Activated CD4-positive, alpha-beta T cell treated with anti-CD3 and anti-CD28 coated beads, Interleukin-2, amount 10 ng/mL, durations not matched to agents 7 days and 5 days (primary cell): Measurements from ENCODE around the gene MAN2A2. TPM values are rescaled to one million over a fixed set of nuclear protein-coding genes. Genes with fewer than 3 reads are reported as not detected.
"Not testable (repeated sequence)": the region's sequence is repeated elsewhere in the genome, so short reads cannot be mapped to it uniquely, and the experiment has no call there.

ENCODE experiments used
- CTCF ChIA-PET: fragments of 350-600 bp; sonication (Branson Sonifier 250); formaldehyde crosslinking; loops from one replicate; lab custom pipeline; 2021; ENCODE audit warnings: antibody characterized with exemption; lab: Charles Lee
- POLR2A ChIA-PET: fragments of 350-600 bp; sonication (Branson Sonifier 250); formaldehyde crosslinking; loops from one replicate; lab custom pipeline; 2021; ENCODE audit warnings: antibody characterized with exemption; lab: Charles Lee
- DNase-seq: peaks from one replicate; pipeline ENCODE4 v3.0.0-alpha.2; 2020
- H3K27ac Mint-ChIP-seq: one replicate; pipeline ENCODE4 v1.8.0; 2021; ENCODE audit warnings: mild to moderate bottlenecking, moderate library complexity, mixed read lengths
- H3K27me3 Mint-ChIP-seq: one replicate; pipeline ENCODE4 v1.8.0; 2021; ENCODE audit warnings: mixed read lengths
- H3K36me3 Mint-ChIP-seq: one replicate; pipeline ENCODE4 v1.8.0; 2021; ENCODE audit warnings: low read depth, mixed read lengths
- H3K4me1 Mint-ChIP-seq: one replicate; pipeline ENCODE4 v1.8.0; 2021; ENCODE audit warnings: mixed read lengths
- H3K4me3 Mint-ChIP-seq: one replicate; pipeline ENCODE4 v1.8.0; 2021; ENCODE audit warnings: mild to moderate bottlenecking, moderate library complexity, mixed read lengths
- H3K9me3 Mint-ChIP-seq: one replicate; pipeline ENCODE4 v1.8.0; 2021; ENCODE audit warnings: mixed read lengths
- total RNA-seq, 2 experiments: library from RNA; stranded (reverse); gene quantifications; one replicate each; pipeline ENCODE4 v1.2.3, GENCODE V29; 2021

Gene MAN2A2
- total RNA-seq, 2 experiments from 2014 or later, result 77.4 to 97.4 TPM

DNA sequence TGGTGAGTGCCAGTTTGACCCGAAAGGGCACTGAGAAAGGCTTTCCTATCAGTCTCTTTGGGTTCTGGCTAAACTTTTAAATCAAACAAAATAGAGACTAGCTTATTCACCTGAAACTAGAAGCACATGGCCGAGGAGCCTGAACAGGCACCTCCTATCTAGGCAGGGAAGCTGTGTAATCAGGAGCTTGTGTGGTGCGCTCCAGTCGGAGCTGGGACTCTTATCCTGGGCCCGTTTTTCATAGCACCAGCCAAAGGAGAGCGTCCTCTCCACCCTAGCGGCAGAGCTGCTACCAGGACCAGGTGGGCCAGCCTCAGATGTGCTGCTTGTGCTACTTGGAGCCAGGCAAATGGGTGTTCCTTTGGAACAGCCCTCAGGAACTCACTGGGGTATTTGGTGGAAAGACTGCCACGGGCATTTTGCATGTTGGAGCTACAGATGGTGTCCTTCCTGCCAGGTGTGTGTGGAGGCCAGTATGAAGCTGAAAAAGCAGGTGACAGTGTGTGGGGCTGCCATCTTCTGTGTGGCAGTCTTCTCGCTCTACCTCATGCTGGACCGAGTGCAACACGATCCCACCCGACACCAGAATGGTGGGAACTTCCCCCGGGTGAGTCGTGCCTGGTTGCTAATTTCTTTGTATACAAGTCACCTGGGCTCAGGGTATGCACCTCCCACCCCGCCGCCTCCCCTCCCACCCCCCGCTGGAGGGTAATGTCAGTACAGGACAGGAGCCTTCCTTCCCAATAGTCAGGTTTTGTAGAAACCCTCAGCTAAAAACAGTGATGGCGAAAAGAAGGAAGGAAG is 833 bp downstream of the MAN2A2 start:
- POLR2A ChIA-PET, result interaction anchor here (0.6 to 1.1 kb wide), 5 partner anchors 18 to 379 kb away, joined by 3 to 6 read pairs (median 4); partner anchors contain the start of gene RCCD1
- no peaks in the 10 kb centered on the region for H3K9me3 Mint-ChIP-seq
- no peaks in the 10 kb centered on the region for H3K27me3 Mint-ChIP-seq
- H3K4me3 Mint-ChIP-seq, result peak overlapping the region; percentile 77
- peaks cover 24% of the 10 kb centered on the region for H3K4me1 Mint-ChIP-seq
- peak overlapping the region; percentile 85 for H3K27ac Mint-ChIP-seq
- H3K36me3 Mint-ChIP-seq, result peaks cover 27% of the 10 kb centered on the region
- no peak for DNase-seq
- CTCF ChIA-PET, result interaction anchor here (0.5 to 6.3 kb wide), 15 partner anchors 9 to 725 kb away, joined by 3 to 63 read pairs (median 4); partner anchors contain the start of genes BLM, FES, HDDC3 and UNC45A

DNA sequence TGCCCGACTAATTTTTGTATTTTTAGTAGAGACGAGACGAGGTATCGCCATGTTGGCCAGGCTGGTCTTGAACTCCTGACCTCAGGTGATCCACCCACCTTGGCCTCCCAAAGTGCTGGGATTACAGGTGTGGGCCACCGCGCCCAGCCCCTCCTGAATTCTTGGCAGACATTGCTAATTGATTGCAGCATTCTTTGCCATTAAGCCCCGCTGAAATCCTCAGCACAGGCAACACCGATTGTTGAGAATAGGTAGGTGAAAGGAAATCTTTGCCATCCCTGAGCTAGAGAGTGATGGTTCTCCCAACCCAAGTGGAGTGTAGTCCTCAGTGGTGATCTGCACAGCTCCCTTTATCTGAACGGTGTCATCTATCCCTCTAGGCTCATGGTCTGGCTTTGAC is 1.6 kb downstream of the MAN2A2 start:
- peaks cover 30% of the 10 kb centered on the region for H3K36me3 Mint-ChIP-seq
- H3K4me3 Mint-ChIP-seq, result no peak overlapping the region
- peaks cover 24% of the 10 kb centered on the region for H3K4me1 Mint-ChIP-seq

DNA sequence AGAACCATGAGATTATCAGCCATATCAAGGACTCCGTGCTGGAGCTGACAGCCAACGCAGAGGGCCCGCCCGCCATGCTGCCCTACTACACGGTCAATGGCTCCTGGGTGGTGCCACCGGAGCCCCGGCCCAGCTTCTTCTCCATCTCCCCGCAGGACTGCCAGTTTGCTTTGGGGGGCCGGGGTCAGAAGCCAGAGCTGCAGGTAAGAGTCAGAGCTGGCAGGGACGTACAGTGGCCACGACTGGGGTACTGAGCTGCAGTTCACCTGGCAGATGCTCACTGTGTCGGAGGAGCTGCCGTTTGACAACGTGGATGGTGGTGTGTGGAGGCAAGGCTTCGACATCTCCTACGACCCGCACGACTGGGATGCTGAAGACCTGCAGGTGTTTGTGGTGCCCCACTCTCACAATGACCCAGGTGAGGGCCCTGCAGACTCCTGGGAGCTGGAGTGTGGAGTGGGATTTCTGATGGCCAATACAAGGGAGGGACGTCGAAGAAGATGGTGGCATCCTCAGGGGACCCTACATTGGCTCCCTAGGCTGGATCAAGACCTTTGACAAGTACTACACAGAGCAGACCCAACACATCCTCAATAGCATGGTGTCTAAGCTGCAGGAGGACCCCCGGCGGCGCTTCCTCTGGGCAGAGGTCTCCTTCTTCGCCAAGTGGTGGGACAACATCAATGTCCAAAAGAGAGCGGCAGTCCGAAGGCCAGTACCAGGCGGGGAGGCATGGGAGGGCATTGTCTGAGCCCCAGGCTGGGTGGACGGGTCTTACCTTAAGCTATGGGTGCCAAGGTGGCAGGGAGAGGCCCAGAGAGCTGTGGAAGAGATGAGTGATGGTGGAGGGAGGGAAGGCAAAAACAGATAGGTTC is 2.4 kb downstream of the MAN2A2 start:
- ChIA-PET CTCF (interaction anchor here (0.8 to 6.3 kb wide), 10 partner anchors 10 to 84 kb away, joined by 3 to 63 read pairs (median 4); partner anchors contain the start of genes FES, HDDC3 and UNC45A), POLR2A (no interaction called here)
- H3K9me3 Mint-ChIP-seq, result no peaks in the 10 kb centered on the region
- peaks cover 24% of the 10 kb centered on the region for H3K4me1 Mint-ChIP-seq
- no peaks in the 10 kb centered on the region for H3K27me3 Mint-ChIP-seq
- H3K27ac Mint-ChIP-seq, result peak overlapping the region; percentile 56
- no peak for DNase-seq
- H3K4me3 Mint-ChIP-seq, result peak overlapping the region; percentile 15
- H3K36me3 Mint-ChIP-seq, result peaks cover 33% of the 10 kb centered on the region

More for the DNA sequence above, 1.6 kb downstream of the MAN2A2 start:
- POLR2A ChIA-PET, result no interaction called here
- DNase-seq, result no peak
- CTCF ChIA-PET, result interaction anchor here (0.5 to 6.3 kb wide), 9 partner anchors 8 to 187 kb away, joined by 3 to 63 read pairs (median 4); partner anchors contain the start of genes BLM, FES, HDDC3 and UNC45A
- Mint-ChIP-seq H3K27me3 (no peaks in the 10 kb centered on the region), H3K9me3 (no peaks in the 10 kb centered on the region), H3K27ac (no peak overlapping the region)

DNA sequence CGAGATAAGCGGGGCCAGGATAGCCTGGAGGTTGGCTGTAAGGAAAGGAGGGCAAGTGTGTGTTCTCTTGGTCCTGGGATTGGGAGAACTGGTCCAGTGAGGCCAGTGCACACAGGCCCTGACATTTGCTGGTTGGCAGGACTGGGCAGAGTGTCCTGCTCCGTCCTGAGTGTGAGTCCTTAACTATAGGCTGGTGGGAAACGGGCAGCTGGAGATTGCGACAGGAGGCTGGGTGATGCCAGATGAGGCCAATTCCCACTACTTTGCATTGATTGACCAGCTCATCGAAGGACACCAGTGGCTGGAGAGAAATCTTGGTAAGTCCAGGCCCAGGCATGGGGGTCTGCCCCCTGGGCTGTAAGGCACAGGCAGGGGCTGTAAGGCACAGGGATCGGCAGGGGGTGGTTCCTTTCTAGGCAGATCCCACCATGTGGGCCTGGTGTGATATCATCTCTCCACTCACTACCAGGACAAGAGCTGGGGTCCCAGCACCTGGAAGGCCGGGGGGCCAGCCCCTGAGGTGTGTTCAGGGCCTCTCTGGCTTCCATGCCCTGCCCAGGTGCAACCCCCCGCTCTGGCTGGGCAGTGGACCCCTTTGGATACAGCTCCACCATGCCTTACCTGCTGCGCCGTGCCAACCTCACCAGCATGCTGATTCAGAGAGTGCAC is 3.2 kb downstream of the MAN2A2 start:
- ChIA-PET CTCF (interaction anchor here (1.2 to 6.3 kb wide), 6 partner anchors 12 to 85 kb away, joined by 3 to 63 read pairs (median 5); partner anchors contain the start of genes HDDC3 and UNC45A), POLR2A (no interaction called here)
- H3K27me3 Mint-ChIP-seq, result no peaks in the 10 kb centered on the region
- H3K27ac Mint-ChIP-seq, result no peak overlapping the region
- DNase-seq, result no peak
- H3K4me3 Mint-ChIP-seq, result no peak overlapping the region
- no peaks in the 10 kb centered on the region for H3K9me3 Mint-ChIP-seq
- peaks cover 21% of the 10 kb centered on the region for H3K4me1 Mint-ChIP-seq
- peaks cover 37% of the 10 kb centered on the region for H3K36me3 Mint-ChIP-seq

DNA sequence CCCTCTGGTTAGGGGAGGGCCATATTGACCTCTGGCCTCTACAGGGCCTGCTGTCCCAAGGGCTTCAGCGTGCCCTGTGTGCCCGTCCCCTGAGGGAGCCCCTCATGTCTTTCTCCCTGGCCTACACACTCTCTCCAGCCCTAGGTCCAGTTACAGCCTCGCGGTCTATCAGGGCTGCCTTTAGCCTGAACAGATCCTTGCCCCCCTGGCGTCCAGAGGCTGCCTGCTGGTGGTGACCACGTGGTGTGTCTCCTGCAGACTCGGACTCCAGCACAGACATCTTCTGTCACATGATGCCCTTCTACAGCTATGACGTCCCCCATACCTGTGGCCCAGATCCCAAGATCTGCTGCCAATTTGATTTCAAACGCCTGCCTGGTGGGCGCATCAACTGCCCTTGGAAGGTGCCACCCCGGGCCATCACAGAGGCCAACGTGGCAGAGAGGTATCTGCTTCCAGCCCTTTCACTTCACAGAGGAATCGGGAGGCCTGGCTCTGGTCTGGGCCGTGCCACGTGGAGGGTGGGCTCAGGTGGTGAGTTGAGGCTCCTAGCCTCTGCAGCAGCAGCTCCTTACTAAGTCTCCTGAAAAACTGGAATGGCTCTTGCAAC is 4.1 kb downstream of the MAN2A2 start:
- Mint-ChIP-seq H3K27me3 (no peaks in the 10 kb centered on the region), H3K27ac (no peak overlapping the region), H3K4me3 (no peak overlapping the region), H3K9me3 (no peaks in the 10 kb centered on the region), H3K36me3 (peaks cover 37% of the 10 kb centered on the region), H3K4me1 (peaks cover 12% of the 10 kb centered on the region)
- DNase-seq, result no peak
- POLR2A ChIA-PET, result no interaction called here
- CTCF ChIA-PET, result interaction anchor here (0.5 to 1.6 kb wide), 3 partner anchors 21 to 482 kb away, joined by 3 to 6 read pairs (median 3); no protein-coding TSS in a partner anchor

DNA sequence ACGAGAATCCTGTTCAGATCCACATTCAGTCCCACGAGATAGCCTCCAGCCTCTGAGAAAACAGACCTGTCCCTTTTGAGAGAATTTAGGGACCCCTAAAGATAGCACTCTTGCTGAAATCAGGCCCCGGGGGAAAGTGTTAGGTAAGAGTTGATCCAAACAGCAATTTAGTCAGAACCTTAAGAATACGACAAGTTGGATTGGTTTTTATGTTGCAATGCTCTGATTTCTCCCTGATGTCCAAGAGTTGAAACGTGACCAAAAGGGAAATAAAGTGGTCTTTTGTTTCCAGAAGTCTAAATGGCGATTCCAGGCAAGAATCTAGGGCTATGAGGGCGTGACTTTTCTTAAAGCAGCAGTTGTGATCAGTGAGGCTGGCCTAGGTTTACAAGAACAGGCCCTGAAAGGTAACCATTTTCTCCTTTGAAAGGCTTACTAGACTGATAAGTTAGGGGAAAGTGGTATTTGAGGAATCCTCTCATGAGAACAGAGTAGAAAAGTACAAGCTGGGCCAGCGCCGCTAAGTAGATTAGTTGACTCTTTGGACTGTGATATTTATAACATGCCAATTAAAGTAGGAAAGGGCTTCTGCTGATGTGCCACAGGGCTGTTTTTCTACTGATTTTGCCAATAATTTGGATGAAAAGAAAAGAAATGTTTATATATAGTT is 4.9 kb downstream of the MAN2A2 start:
- ChIA-PET POLR2A (no interaction called here), CTCF (interaction anchor here (1.0 to 2.0 kb wide), 3 partner anchors 21 to 25 kb away, joined by 3 to 8 read pairs (median 3); partner anchors contain the start of gene HDDC3)
- H3K9me3 Mint-ChIP-seq, result no peaks in the 10 kb centered on the region
- peaks cover 12% of the 10 kb centered on the region for H3K4me1 Mint-ChIP-seq
- no peaks in the 10 kb centered on the region for H3K27me3 Mint-ChIP-seq
- H3K36me3 Mint-ChIP-seq, result peaks cover 39% of the 10 kb centered on the region
- no peak overlapping the region for H3K27ac Mint-ChIP-seq
- no peak for DNase-seq
- no peak overlapping the region for H3K4me3 Mint-ChIP-seq

DNA sequence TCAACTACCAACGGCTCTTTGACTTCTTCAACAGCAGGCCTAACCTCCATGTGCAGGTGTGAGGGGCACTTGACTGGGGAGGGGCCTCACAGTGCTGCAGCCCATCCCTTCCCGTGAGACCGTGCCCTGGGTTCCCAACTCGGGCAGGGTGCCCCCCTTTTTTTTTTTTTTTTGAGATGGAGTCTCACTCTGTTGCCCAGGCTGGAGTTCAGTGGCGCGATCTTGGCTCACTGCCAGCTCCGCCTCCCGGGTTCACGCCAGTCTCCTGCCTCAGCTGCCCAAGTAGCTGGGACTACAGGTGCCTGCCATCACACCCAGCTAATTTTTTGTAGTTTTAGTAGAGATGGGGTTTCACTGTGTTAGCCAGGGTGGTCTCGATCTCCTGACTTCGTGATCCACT is 6.3 kb downstream of the MAN2A2 start:
- DNase-seq, POLR2A ChIA-PET, H3K9me3 Mint-ChIP-seq, H3K4me1 Mint-ChIP-seq, H3K27me3 Mint-ChIP-seq, H3K4me3 Mint-ChIP-seq: not testable (repeated sequence)
- CTCF ChIA-PET, result interaction anchor here (0.6 to 2.0 kb wide), 5 partner anchors 14 to 67 kb away, joined by 3 to 8 read pairs (median 3); partner anchors contain the start of gene HDDC3
- H3K36me3 Mint-ChIP-seq, result peaks cover 52% of the 10 kb centered on the region
- H3K27ac Mint-ChIP-seq, result peak overlapping the region; percentile 36

DNA sequence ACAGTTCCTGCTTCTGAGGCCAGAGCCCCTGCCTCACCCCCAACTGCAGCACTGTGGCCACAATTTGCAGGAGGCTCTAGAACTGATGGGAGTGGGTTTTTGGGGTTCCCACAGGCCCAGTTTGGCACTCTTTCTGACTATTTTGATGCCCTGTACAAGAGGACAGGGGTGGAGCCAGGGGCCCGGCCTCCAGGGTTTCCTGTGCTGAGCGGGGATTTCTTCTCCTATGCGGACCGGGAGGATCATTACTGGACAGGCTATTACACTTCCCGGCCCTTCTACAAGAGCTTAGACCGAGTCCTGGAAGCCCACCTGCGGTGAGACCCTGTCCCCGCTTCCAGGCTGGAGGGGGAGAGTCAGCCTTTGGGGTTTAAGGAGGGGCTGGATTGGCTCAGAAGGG is 6.9 kb downstream of the MAN2A2 start:
- Mint-ChIP-seq H3K4me1 (peaks cover 4% of the 10 kb centered on the region), H3K9me3 (no peaks in the 10 kb centered on the region), H3K36me3 (peaks cover 54% of the 10 kb centered on the region), H3K27ac (no peak overlapping the region), H3K27me3 (no peaks in the 10 kb centered on the region), H3K4me3 (no peak overlapping the region)
- ChIA-PET POLR2A (no interaction called here), CTCF (interaction anchor here (0.6 to 2.0 kb wide), 4 partner anchors 12 to 67 kb away, joined by 3 to 8 read pairs (median 3); partner anchors contain the start of gene HDDC3)
- DNase-seq, result no peak

DNA sequence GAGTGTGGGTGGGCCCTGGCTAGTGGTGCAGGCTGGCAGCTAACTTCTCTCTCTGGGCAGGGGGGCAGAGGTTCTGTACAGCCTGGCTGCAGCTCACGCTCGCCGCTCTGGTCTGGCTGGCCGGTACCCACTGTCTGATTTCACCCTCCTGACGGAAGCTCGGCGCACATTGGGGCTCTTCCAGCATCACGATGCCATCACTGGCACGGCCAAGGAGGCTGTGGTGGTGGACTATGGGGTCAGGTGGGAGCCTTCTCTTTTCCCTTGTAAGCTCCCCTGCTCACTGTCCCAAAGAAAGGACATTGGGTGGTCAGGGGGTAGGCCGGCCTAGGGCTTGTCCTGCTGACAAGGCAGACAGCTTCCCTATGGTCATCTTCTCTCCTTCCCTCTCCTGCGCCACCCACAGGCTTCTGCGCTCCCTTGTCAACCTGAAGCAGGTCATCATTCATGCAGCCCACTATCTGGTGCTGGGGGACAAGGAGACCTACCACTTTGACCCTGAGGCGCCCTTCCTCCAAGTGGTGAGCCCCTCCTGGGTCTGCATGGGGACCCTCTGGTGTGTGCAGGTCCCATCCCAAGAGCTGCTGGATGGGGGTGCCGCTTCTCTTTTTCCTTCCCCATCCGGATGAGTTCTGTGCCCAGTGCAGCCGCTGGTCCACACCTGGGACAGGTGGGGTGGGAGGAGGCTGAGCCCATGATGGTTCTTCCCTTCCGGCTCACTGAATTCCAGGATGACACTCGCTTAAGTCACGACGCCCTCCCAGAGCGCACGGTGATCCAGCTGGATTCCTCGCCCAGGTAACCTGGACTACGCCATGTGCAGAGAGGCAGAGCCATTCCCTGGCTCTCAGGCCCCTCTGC is 7.6 kb downstream of the MAN2A2 start:
- ChIA-PET POLR2A (no interaction called here), CTCF (interaction anchor here (1.3 to 2.0 kb wide), 3 partner anchors 8 to 22 kb away, joined by 3 to 8 read pairs (median 3); partner anchors contain the start of gene HDDC3)
- DNase-seq, result no peak
- H3K27ac Mint-ChIP-seq, result no peak overlapping the region
- peaks cover 53% of the 10 kb centered on the region for H3K36me3 Mint-ChIP-seq
- no peak overlapping the region for H3K4me3 Mint-ChIP-seq
- H3K4me1 Mint-ChIP-seq, result peaks cover under 1% of the 10 kb centered on the region
- H3K9me3 Mint-ChIP-seq, result no peaks in the 10 kb centered on the region
- no peaks in the 10 kb centered on the region for H3K27me3 Mint-ChIP-seq

DNA sequence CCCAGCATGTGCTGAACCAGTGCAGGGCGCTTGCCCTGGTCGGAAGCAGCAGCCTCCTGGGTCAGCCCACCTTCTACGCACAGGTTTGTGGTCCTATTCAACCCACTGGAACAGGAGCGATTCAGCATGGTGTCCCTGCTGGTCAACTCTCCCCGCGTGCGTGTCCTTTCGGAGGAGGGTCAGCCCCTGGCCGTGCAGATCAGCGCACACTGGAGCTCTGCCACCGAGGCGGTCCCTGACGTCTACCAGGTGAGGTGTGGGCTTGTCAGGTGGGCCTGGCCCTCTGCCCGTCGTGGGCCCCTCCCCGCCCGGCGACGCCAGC is 8.2 kb downstream of the MAN2A2 start:
- no peak overlapping the region for H3K27ac Mint-ChIP-seq
- ChIA-PET POLR2A (no interaction called here), CTCF (interaction anchor here (0.9 to 1.4 kb wide), 4 partner anchors 9 to 22 kb away, joined by 3 to 4 read pairs (median 3); partner anchors contain the start of gene HDDC3)
- H3K27me3 Mint-ChIP-seq, result no peaks in the 10 kb centered on the region
- H3K4me1 Mint-ChIP-seq, result no peaks in the 10 kb centered on the region
- no peak overlapping the region for H3K4me3 Mint-ChIP-seq
- H3K9me3 Mint-ChIP-seq, result no peaks in the 10 kb centered on the region
- DNase-seq, result no peak
- peaks cover 47% of the 10 kb centered on the region for H3K36me3 Mint-ChIP-seq
